ENCODE measurements around the gene GRAMD1A.

DNA sequence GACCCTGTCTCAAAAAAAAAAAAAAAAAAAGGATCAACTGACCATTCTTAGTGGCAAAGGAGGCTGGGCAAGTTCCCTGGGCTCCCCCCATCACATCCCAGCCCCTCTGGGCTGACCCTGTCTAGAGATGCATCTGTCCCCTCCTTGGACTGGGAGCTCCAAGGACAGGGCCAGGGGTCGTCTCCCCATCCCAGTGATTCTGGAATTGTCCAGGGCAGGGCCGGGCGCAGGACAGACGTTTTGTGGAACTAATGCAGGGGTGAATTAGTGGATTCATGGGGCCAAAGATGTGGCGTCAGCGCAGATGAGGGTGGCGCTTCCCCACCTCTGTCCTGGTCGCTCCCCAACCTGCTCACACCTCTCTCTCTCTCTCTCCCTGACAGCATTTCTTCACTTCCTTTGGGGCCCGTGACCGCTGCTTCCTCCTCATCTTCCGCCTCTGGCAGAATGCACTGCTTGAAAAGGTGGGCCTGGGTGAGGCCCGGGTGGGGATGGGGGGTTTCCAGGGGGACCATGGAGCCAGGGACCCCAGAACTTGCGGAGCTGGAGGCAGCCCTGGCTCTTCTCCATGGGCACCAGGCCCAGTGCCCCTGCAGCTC, 11.1 kb downstream of the GRAMD1A start:
- no peak for TF ChIP-seq CTCF (IDR thresholded peaks at IDR 0.05)
- no peak for TF ChIP-seq EZH2 (IDR thresholded peaks at IDR 0.05)
- TF ChIP-seq EZH2phosphoT487 (IDR thresholded peaks at IDR 0.05): no peak
